ENCODE data around the gene SLC38A5.
"Not testable (repeated sequence)": the region's sequence is repeated elsewhere in the genome, so short reads cannot be mapped to it uniquely, and the experiment has no call there.

Gene SLC38A5

DNA sequence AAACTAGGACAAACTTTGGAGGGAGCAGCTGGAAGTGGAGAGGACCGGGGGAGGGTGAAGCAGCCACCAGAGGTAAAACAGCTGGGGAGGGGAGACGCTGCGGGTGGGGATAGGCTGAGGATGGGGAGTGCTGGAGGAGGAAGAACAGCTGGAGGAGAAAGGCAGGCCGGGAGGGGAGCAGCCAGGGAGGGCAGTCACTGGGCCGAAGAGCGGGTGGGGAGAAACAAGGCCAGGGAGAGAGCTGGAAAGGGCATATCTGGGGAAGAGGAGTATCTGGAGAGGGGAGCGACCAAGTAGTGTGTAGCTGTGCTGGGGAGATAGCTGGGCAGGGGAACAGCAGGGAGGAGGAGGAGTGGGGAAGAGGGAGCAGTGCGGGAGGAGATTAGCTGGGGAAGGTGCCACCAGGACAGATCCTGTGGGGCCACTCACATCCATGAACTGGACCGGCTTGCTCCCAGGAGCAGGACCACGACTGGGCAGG lies 2.7 kb downstream of the SLC38A5 start:
- no peak for DNase-seq

GRCh38 chrX:48466696-48467095 lies 3.4 kb downstream of the SLC38A5 start:
- no peak for DNase-seq

GRCh38 chrX:48465336-48465933 lies 4.6 kb downstream of the SLC38A5 start:
- DNase-seq = no peak

DNA sequence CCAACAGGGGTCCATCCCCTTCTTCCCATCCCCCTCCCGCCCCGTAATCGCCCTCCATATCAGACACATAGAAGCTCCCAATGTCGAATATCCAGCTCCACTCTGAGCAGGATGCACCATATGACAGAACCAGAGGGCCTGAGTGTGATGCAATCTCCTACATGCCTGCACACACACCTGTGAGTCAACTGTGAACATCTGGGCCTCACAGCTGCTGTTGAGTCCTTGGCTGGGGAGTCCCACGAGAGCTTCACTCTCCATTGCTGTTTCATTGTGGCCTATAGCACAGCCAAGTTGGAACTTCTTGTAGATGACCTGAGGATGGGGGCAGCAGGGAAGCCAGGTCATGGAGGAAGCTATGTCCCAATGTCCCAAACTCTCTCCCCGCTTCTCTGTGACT lies 8.2 kb downstream of the SLC38A5 start:
- DNase-seq = no peak

- no peak for DNase-seq
These were observed 9.5 kb downstream of the SLC38A5 start for GRCh38 chrX:48460606-48461005.

DNA sequence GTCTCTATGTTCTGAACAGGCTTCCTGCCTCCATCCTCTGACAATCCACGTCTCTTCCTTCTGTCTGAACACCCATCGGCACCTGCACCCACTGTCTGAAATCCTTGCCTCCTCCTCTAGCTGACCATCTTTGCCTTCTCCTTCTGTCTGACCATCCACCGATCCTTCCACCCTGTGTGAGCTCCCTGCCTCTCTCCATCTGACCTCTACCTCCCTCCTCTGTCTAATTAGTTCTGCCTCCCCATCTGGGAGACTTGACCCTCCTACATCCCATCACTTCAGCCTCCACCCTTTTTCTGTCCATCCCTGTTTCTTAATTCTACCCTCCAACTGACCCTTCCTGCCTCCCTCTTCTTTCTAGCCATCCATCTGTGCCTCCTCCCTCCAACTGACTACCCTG lies 10.0 kb downstream of the SLC38A5 start:
- no peak for DNase-seq

DNA sequence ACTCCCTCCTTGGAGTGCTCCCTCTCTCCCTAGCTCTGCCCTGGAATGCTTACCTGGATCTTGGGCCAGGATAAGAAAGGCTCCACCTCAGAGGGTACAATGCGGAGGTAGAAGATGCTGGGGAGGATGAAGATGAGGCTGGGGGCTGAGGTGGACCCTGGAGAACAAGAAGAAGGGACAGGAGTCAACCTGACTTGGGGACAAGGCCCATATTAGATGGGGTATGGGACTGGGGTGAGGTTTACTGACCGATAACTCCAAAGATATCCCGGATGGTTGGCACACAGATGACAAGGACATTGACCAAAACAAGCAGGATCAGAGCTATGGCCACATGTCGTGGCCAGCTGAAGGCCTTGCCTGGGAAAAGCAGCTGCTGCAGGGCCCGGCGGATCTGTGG lies 10.6 kb downstream of the SLC38A5 start:
- no peak for DNase-seq

GRCh38 chrX:48458711-48459110 lies 11.3 kb downstream of the SLC38A5 start:
- no peak for DNase-seq

- no peak for DNase-seq
These were observed 13.3 kb downstream of the SLC38A5 start for GRCh38 chrX:48456628-48457331.

- DNase-seq = no peak
These were observed 18.4 kb downstream of the SLC38A5 start for GRCh38 chrX:48451708-48452107.

DNA sequence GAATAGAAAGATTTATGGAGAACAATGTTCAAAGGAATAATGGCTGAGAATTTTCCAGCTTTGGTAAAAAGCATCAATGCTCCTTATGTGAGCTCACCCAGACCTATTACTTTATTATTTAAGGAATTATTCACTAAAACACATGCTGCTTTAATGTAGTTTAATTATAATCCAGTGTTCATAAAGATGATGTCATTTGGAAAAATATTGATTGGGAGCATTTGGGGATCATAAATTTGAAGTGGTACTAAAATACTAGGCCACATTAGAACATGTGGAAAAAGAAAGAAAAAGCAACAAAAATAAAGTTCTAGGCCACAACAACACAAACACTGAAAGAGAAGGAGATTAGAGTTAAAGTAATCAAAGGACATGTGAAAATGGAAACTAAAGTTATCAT lies 20.0 kb downstream of the SLC38A5 start:
- no peak for DNase-seq

DNA sequence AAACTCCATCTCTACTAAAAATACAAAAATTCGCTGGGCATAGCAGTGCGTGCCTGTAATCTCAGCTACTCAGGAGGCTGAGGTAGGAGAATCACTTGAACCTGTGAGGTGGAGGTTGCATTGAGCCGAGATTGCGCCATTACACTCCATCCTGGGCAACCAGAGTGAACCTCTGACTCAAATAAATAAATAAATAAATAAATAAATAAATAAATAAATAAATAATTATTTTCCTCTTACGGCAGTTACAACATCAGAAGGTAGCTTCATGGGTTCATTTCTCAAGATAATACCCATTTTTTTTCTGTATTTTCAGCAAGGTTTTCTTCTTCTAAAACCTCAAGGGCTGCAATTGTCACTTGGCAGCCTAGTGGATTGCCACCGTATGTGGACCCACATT lies 22.9 kb downstream of the SLC38A5 start:
- not testable (repeated sequence) for DNase-seq

- not testable (repeated sequence) for DNase-seq
These were observed 36.3 kb downstream of the SLC38A5 start for GRCh38 chrX:48433713-48434112.

- DNase-seq = not testable (repeated sequence)
These were observed 39.9 kb downstream of the SLC38A5 start for GRCh38 chrX:48430166-48430565.

DNA sequence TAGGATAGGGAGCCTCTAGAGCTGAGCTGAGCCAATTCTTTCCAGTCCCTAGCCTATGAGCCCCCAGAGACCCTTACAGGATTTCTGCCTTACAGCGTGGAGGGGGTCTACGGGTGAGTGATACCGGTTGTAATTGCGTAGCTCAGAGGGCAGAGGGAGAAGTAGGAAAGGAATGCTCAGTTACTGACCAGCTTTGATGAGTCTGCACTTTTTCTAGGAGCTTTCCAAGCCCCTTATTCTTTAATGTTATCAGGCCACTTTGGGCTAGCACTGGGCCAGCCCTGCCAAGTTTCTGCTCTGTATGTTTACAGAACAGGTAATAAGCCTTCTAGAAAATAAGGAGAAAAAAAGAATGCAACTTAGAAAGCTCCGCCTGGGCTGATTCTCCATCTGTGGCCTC lies 40.5 kb downstream of the SLC38A5 start:
- not testable (repeated sequence) for DNase-seq

GRCh38 chrX:48427027-48427716 lies 42.9 kb downstream of the SLC38A5 start:
- DNase-seq = not testable (repeated sequence)

DNA sequence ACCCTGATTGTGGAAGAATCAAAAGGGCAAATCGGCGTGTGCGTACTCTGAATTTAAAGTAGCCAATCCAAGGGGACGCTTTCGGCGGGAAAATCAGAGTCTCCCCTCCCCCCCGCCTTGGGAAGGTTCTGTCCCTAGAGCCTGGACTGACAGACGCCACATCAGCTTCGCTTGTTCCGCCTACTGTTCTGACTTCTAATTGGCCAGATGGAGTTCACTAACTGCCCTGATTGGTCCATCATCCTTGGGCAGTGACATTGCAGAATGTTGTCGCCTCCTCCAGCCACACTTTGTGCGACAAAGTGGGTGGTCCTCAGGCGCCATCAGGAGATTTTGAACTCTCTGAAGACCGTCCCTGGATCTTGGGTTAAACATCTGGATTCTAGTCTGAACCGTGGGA lies 58.2 kb downstream of the SLC38A5 start, which contains the start of gene SSX4B:
Gene SSX4B (minus strand): TSS at position 101 of the 400 bp plus-strand sequence. CDS start 588 bp downstream, outside the sequence.
- not testable (repeated sequence) for DNase-seq

Measured in NCI-H510A treated with DMSO at 0.1 percent for 48 hours (cell line).